ENCODE results near the gene CDK2.

- TF ChIP-seq FOXA1 (IDR thresholded peaks at IDR 0.05), result no peak
- no peak for TF ChIP-seq SP1 (IDR thresholded peaks at IDR 0.05)
- TF ChIP-seq BHLHE40 (IDR thresholded peaks at IDR 0.05; ENCODE audit: borderline replicate concordance), result no peak
- TF ChIP-seq TARDBP (IDR thresholded peaks at IDR 0.05), result no peak
- no peak for TF ChIP-seq PKNOX1 (IDR thresholded peaks at IDR 0.05)
- no peak for TF ChIP-seq HDGF (IDR thresholded peaks at IDR 0.05; ENCODE audit: borderline replicate concordance)
- no peak for TF ChIP-seq CTBP1 (IDR thresholded peaks at IDR 0.05; ENCODE audit: borderline replicate concordance)
Observed at GRCh38 chr12:56021889-56022497, 55.4 kb downstream of the CDK2 start.
